ENCODE results near the gene ENTHD1.

DNA sequence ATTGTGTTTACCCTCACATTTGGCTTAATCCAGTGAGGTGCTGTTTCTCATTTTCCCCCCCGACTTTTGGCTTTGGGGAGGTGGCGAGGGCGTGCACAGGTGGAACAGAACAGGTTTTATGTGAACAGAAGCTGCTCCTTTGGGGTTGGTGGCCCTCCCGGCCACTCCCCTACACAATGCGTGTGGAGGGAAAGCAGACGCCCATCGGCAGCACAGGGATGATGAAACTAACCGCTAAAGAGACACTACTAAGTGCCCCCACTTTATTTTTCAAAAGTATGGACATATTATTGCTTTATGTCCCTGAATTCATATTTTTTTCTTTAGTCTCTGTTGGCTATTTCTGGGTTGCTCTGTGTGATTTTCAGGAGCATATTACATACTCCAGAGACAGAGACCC is 160.9 kb downstream of the ENTHD1 start:
- TF ChIP-seq, protein P1, sequence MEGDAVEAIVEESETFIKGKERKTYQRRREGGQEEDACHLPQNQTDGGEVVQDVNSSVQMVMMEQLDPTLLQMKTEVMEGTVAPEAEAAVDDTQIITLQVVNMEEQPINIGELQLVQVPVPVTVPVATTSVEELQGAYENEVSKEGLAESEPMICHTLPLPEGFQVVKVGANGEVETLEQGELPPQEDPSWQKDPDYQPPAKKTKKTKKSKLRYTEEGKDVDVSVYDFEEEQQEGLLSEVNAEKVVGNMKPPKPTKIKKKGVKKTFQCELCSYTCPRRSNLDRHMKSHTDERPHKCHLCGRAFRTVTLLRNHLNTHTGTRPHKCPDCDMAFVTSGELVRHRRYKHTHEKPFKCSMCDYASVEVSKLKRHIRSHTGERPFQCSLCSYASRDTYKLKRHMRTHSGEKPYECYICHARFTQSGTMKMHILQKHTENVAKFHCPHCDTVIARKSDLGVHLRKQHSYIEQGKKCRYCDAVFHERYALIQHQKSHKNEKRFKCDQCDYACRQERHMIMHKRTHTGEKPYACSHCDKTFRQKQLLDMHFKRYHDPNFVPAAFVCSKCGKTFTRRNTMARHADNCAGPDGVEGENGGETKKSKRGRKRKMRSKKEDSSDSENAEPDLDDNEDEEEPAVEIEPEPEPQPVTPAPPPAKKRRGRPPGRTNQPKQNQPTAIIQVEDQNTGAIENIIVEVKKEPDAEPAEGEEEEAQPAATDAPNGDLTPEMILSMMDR (IDR thresholded peaks at IDR 0.05; ENCODE audit: extremely low read depth in 1 of 2, insufficient read depth in 1 of 2, low read depth in 1 of 2, low read length in 2 of 2): no peak
- TF ChIP-seq MYC (IDR thresholded peaks at IDR 0.05; ENCODE audit: low read depth, low read length): no peak
- TF ChIP-seq POLR2A (IDR thresholded peaks at IDR 0.05; ENCODE audit: low read depth, low read length): no peak
- no peak for TF ChIP-seq POLR2AphosphoS5 (IDR thresholded peaks at IDR 0.05; ENCODE audit: insufficient read depth, low read depth, low read length)
- TF ChIP-seq, protein P2, sequence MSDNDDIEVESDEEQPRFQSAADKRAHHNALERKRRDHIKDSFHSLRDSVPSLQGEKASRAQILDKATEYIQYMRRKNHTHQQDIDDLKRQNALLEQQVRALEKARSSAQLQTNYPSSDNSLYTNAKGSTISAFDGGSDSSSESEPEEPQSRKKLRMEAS (IDR thresholded peaks at IDR 0.05; ENCODE audit: insufficient read depth, insufficient read length): no peak
- no peak for TF ChIP-seq EZH2 (IDR thresholded peaks at IDR 0.05; ENCODE audit: borderline replicate concordance, low read depth, low read length, severe bottlenecking)
